Measurements from ENCODE around the gene PEX11B. TPM values are rescaled to one million over a fixed set of nuclear protein-coding genes. Genes with fewer than 3 reads are reported as not detected.

Gene PEX11B
- polyA plus RNA-seq, 3 donors = 12.0 to 38.2 (median 37.9) TPM

- TF ChIP-seq CTCF (IDR thresholded peaks at IDR 0.05) = no peak
- H3K27me3 Mint-ChIP-seq (ENCODE audit: low read depth in 3 of 3) = peaks cover 0 to 6% (median 1%) of the 10 kb centered on the region in 3 donors
- no peaks in the 10 kb centered on the region for H3K79me2 ChIP-seq (ENCODE audit: insufficient read depth, low read length)
- intact Hi-C loops (cut with micrococcal nuclease) = loop anchor here (5.0 to 10.0 kb wide), 2 partner anchors 119 to 121 kb away; no protein-coding TSS in a partner anchor
- no peaks in the 10 kb centered on the region for H4K20me1 ChIP-seq (ENCODE audit: insufficient read depth, low read length)
- no peak for DNase-seq
- no peak overlapping the region for H3K27ac ChIP-seq (ENCODE audit: low read depth in 1 of 2, low read length in 2 of 2)
- H3K27ac Mint-ChIP-seq = no peak overlapping the region
- H3K4me1 Mint-ChIP-seq = no peaks in the 10 kb centered on the region
- no peaks in the 10 kb centered on the region for H3K27me3 ChIP-seq (ENCODE audit: control insufficient read depth in 2 of 2, insufficient read depth in 2 of 2, low read length in 2 of 2)
- H3K4me1 ChIP-seq (ENCODE audit: control insufficient read depth in 1 of 2, insufficient read depth in 2 of 2, low read length in 2 of 2) = no peaks in the 10 kb centered on the region
- no peak overlapping the region for H2AFZ ChIP-seq (ENCODE audit: insufficient read depth, low read depth, low read length, poor library complexity, severe bottlenecking)
- 98% methylated on average over 5 of the region's 7 CpGs for WGBS (ENCODE audit: insufficient coverage)
- no peaks in the 10 kb centered on the region for H3K9me3 Mint-ChIP-seq
- no peak overlapping the region for H3K4me2 ChIP-seq (replicated peaks; ENCODE audit: extremely low read depth, low read length, poor library complexity, severe bottlenecking)
- no peak overlapping the region for H3K9ac ChIP-seq (ENCODE audit: insufficient read depth, low read length, poor library complexity, severe bottlenecking)
- no peak overlapping the region for H3K4me3 ChIP-seq (replicated peaks in 1 of 3; ENCODE audit: low read depth in 2 of 3, low read length in 3 of 3)
- no peaks in the 10 kb centered on the region for H3K9me3 ChIP-seq (replicated peaks in 1 of 2; ENCODE audit: control insufficient read depth in 1 of 2, insufficient read depth in 1 of 2, low read length in 2 of 2)
- H3K4me3 Mint-ChIP-seq = no peak overlapping the region
- peaks cover 0 to 2% of the 10 kb centered on the region in 2 donors for H3K36me3 Mint-ChIP-seq
- H3K36me3 ChIP-seq (replicated peaks in 1 of 2; ENCODE audit: control insufficient read depth in 1 of 2, insufficient read depth in 2 of 2, low read length in 2 of 2) = no peaks in the 10 kb centered on the region
Measured at GRCh38 chr1:145893306-145894055, 25.0 kb downstream of the PEX11B start.

- Histone ChIP-seq H3K27ac (ENCODE audit: low read depth in 1 of 2, low read length in 2 of 2) (no peak overlapping the region), H3K36me3 (replicated peaks in 1 of 2; ENCODE audit: control insufficient read depth in 1 of 2, insufficient read depth in 2 of 2, low read length in 2 of 2) (no peaks in the 10 kb centered on the region), H3K4me3 (replicated peaks in 1 of 3; ENCODE audit: low read depth in 2 of 3, low read length in 3 of 3) (no peak overlapping the region), H3K27me3 (ENCODE audit: control insufficient read depth in 2 of 2, insufficient read depth in 2 of 2, low read length in 2 of 2) (no peaks in the 10 kb centered on the region), H3K9ac (ENCODE audit: insufficient read depth, low read length, poor library complexity, severe bottlenecking) (no peak overlapping the region), H2AFZ (ENCODE audit: insufficient read depth, low read depth, low read length, poor library complexity, severe bottlenecking) (peak overlapping the region; percentile 6), H3K4me2 (replicated peaks; ENCODE audit: extremely low read depth, low read length, poor library complexity, severe bottlenecking) (no peak overlapping the region), H3K79me2 (ENCODE audit: insufficient read depth, low read length) (no peaks in the 10 kb centered on the region), H3K9me3 (replicated peaks in 1 of 2; ENCODE audit: control insufficient read depth in 1 of 2, insufficient read depth in 1 of 2, low read length in 2 of 2) (no peaks in the 10 kb centered on the region), H4K20me1 (ENCODE audit: insufficient read depth, low read length) (no peaks in the 10 kb centered on the region), H3K4me1 (ENCODE audit: control insufficient read depth in 1 of 2, insufficient read depth in 2 of 2, low read length in 2 of 2) (no peaks in the 10 kb centered on the region)
- Mint-ChIP-seq H3K4me3 (no peak overlapping the region), H3K36me3 (peaks cover 0 to 2% of the 10 kb centered on the region in 2 donors), H3K9me3 (no peaks in the 10 kb centered on the region), H3K4me1 (no peaks in the 10 kb centered on the region), H3K27ac (no peak overlapping the region), H3K27me3 (ENCODE audit: low read depth in 3 of 3) (peaks cover 0 to 6% (median 1%) of the 10 kb centered on the region in 3 donors)
- no peak for TF ChIP-seq CTCF (IDR thresholded peaks at IDR 0.05)
- DNase-seq = no peak
- WGBS (ENCODE audit: insufficient coverage) = 80% methylated on average over 2 of the region's 3 CpGs
- intact Hi-C loops (cut with micrococcal nuclease) = loop anchor here (5.0 to 10.0 kb wide), 2 partner anchors 120 to 122 kb away; no protein-coding TSS in a partner anchor
Measured at GRCh38 chr1:145892486-145893087, 25.9 kb downstream of the PEX11B start.

Data from CD14-positive monocyte (primary cell).